ENCODE results near the gene MACF1. TPM values are rescaled to one million over a fixed set of nuclear protein-coding genes. Genes with fewer than 3 reads are reported as not detected.
A peak's percentile ranks its signal among the peaks of the same experiment; 100 is the strongest.

The MACF1 gene
- total and polyA plus RNA-seq, 8 donors, result 16.8 to 662 (median 236) TPM

DNA sequence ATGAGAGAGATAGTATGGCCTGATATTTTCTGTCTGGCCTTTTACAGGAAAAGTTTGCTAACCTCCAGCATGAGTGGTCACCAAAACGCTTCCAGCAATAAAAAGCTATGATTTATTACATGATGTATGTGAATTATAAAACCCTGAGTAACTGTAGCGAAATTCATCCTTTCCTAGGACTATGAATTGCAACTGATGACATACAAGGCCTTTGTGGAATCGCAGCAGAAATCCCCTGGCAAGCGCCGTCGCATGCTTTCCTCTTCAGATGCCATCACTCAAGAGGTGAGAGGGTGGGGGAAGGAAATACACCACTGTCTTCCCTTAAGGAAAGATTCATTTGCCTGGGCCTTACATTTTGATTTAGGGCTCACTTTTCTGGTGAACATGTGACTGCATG, 117.9 kb downstream of the MACF1 start:
- DNase-seq, result no peak
- Histone ChIP-seq H3K4me1 (no peaks in the 10 kb centered on the region), H3K9me3 (no peaks in the 10 kb centered on the region), H3K4me3 (no peak overlapping the region), H3K27me3 (no peaks in the 10 kb centered on the region), H3K36me3 (peaks cover 73 to 100% (median 100%) of the 10 kb centered on the region in 4 donors), H3K27ac (no peak overlapping the region)
- TF ChIP-seq POLR2AphosphoS5 (IDR thresholded peaks at IDR 0.05), result no peak
- 83 to 97% (median 92%) methylated on average over 6 of the region's 6 CpGs for WGBS, 5 donors
- intact Hi-C loops (cut with DNase I; ENCODE audit: low total_unique reads), result no loop called here

DNA sequence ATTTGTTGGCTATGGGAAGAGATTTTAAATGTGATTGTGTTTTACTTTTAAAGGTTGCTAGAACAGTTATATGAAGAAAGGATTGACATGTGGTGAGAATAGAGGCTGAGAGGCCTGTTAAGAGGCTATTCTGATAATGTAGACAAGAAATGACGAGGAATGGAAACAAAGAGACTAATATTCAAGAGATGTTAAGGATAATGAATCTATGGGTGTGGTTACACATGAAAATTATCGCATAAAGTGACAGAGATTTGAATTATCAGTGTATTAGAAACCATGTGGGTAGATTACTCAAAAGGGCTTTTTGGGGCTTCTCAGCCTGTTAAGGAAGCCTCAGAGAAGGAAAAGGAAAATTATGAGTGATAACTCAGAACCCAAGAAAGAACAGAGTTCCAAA, 120.4 kb downstream of the MACF1 start:
- intact Hi-C loops (cut with DNase I; ENCODE audit: low total_unique reads), result no loop called here
- H3K36me3 ChIP-seq, result peaks cover 51 to 100% (median 98%) of the 10 kb centered on the region in 4 donors

DNA sequence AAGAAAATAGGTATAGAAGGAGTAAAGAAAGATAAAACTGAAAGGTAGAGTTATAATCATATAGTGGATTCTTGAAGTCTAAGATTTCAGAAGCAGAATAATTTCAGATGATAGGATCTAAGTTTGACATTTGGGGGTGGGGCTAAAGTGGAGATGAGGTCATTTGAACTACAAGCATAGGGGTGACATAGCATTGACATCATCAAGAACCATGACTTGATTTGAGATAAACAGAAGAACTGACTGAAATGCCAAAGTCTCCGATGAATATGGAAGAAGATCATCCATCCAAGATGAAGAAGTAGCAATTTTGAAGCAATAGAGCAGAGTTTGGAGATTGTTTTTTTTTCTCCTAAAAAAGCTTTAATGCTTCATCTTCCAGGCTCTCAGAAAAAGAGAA, 122.3 kb downstream of the MACF1 start:
- Histone ChIP-seq H3K27me3 (no peaks in the 10 kb centered on the region), H3K4me3 (no peak overlapping the region), H3K4me1 (peaks cover 0 to 8% (median 2%) of the 10 kb centered on the region in 4 donors), H3K36me3 (peaks cover 52 to 100% (median 98%) of the 10 kb centered on the region in 4 donors), H3K9me3 (no peaks in the 10 kb centered on the region), H3K27ac (peak overlapping the region in 3 of 5 donors; percentile 14 to 73 (median 25))
- 91 to 100% (median 98%) methylated on average over 1 of the region's 1 CpG for WGBS, 5 donors
- TF ChIP-seq EP300 (IDR thresholded peaks at IDR 0.05) (no peak), POLR2A (IDR thresholded peaks at IDR 0.05) (no peak), POLR2AphosphoS5 (IDR thresholded peaks at IDR 0.05) (no peak)
- TF ChIP-seq, protein P1, sequence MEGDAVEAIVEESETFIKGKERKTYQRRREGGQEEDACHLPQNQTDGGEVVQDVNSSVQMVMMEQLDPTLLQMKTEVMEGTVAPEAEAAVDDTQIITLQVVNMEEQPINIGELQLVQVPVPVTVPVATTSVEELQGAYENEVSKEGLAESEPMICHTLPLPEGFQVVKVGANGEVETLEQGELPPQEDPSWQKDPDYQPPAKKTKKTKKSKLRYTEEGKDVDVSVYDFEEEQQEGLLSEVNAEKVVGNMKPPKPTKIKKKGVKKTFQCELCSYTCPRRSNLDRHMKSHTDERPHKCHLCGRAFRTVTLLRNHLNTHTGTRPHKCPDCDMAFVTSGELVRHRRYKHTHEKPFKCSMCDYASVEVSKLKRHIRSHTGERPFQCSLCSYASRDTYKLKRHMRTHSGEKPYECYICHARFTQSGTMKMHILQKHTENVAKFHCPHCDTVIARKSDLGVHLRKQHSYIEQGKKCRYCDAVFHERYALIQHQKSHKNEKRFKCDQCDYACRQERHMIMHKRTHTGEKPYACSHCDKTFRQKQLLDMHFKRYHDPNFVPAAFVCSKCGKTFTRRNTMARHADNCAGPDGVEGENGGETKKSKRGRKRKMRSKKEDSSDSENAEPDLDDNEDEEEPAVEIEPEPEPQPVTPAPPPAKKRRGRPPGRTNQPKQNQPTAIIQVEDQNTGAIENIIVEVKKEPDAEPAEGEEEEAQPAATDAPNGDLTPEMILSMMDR (IDR thresholded peaks at IDR 0.05), result no peak
- no peak for DNase-seq
- intact Hi-C loops (cut with DNase I; ENCODE audit: low total_unique reads), result no loop called here

More for the DNA sequence above, 120.4 kb downstream of the MACF1 start:
- Histone ChIP-seq H3K4me3 (no peak overlapping the region), H3K9me3 (no peaks in the 10 kb centered on the region), H3K27me3 (no peaks in the 10 kb centered on the region), H3K4me1 (peaks cover 0 to 6% (median 2%) of the 10 kb centered on the region in 4 donors), H3K27ac (no peak overlapping the region)
- TF ChIP-seq, protein P1 (IDR thresholded peaks at IDR 0.05), result no peak
- no peak for TF ChIP-seq EP300 (IDR thresholded peaks at IDR 0.05)
- TF ChIP-seq POLR2A (IDR thresholded peaks at IDR 0.05), result no peak
- TF ChIP-seq POLR2AphosphoS5 (IDR thresholded peaks at IDR 0.05), result no peak
- no peak for DNase-seq
- 87 to 97% (median 93%) methylated on average over 2 of the region's 2 CpGs for WGBS, 5 donors

DNA sequence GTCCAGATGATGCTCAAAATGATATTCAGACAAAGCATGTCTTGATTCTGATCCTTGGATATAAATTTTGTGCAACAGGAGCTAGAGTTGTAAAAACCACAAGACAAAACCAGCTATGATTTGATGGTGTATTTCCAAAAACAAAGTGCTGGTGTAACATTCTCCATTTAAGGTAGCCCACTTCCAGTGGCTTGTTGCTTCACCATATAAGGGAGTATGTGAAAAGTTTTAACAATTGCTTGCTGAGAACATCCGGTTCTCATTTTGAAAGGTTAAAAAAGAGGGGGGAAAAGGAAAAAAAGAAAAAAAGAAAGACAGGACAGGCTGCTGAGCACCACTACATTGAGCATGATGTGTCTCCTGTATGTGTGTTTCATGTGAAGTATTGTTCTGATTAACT, 123.6 kb downstream of the MACF1 start:
- Histone ChIP-seq H3K36me3 (peaks cover 53 to 100% (median 98%) of the 10 kb centered on the region in 4 donors), H3K27ac (peak overlapping the region in 4 of 5 donors; percentile 14 to 73 (median 46)), H3K27me3 (no peaks in the 10 kb centered on the region), H3K4me3 (peak overlapping the region in 2 of 4 donors; percentile 12 to 13), H3K9me3 (no peaks in the 10 kb centered on the region), H3K4me1 (peaks cover 0 to 15% (median 2%) of the 10 kb centered on the region in 4 donors)
- TF ChIP-seq, protein P1 (IDR thresholded peaks at IDR 0.05), result no peak
- 44 to 68% (median 66%) methylated on average over 1 of the region's 1 CpG for WGBS, 5 donors
- DNase-seq, result no peak
- intact Hi-C loops (cut with DNase I; ENCODE audit: low total_unique reads), result no loop called here

DNA sequence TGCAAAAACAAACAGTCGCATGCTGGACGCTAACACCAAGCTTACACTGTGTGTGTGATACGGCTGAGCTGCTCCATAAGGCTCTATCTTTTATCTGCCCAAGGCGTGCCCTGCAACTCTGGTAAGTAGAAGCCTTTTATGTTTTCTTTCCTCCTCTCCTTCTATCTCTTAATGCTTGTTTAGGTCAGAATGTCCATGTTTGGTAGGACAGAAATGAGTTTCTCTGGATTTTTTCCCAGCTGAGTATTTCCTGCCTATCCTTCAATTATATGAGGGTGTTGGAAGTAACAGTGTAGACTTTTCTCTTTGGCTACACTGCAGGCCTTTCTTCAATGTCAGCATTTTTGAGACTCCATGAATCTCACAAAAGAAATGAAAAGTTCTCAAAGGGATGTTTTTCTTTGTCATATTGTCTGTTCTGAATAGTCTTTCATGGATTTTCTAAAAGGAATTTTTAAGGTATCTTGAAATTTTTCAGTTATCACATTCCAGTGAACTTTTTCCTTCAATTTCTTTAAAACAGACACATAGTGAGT, 124.2 kb downstream of the MACF1 start:
- intact Hi-C loops (cut with DNase I; ENCODE audit: low total_unique reads), result no loop called here
- 39 to 53% (median 50%) methylated on average over 4 of the region's 4 CpGs for WGBS, 5 donors
- H3K27me3 ChIP-seq, result no peaks in the 10 kb centered on the region
- H3K4me1 ChIP-seq, result peaks cover 0 to 15% (median 2%) of the 10 kb centered on the region in 4 donors
- peaks cover 53 to 100% (median 98%) of the 10 kb centered on the region in 4 donors for H3K36me3 ChIP-seq
- H3K27ac ChIP-seq, result peak overlapping the region in 4 of 5 donors; percentile 14 to 73 (median 46)
- H3K4me3 ChIP-seq, result peak overlapping the region in 2 of 4 donors; percentile 12 to 13
- DNase-seq, result no peak
- TF ChIP-seq EP300 (IDR thresholded peaks at IDR 0.05) (no peak), POLR2A (IDR thresholded peaks at IDR 0.05) (no peak), POLR2AphosphoS5 (IDR thresholded peaks at IDR 0.05) (no peak)
- H3K9me3 ChIP-seq, result no peaks in the 10 kb centered on the region
